GM12864 (cell line): ENCODE measurements around the gene ZNF79.
A peak's percentile ranks its signal among the peaks of the same experiment; 100 is the strongest.

Source experiments
- DNase-seq: peaks from one replicate; pipeline ENCODE4 v3.0.0-alpha.2; 2011; ENCODE audit warnings: low read depth
- H3K4me3 ChIP-seq: 2 replicates; pipeline ENCODE4 v1.5.1; 2011; ENCODE audit warnings: mild to moderate bottlenecking, low read depth, low read length, control low read depth
- TF ChIP-seq, protein P1 (sequence below): IDR thresholded peaks from 2 replicates; pipeline ENCODE4 v1.5.1; 2011; ENCODE audit warnings: low read depth, mild to moderate bottlenecking, moderate library complexity, low read length, control low read depth, inconsistent platforms; ENCODE audit errors: missing control alignments

Gene ZNF79

DNA sequence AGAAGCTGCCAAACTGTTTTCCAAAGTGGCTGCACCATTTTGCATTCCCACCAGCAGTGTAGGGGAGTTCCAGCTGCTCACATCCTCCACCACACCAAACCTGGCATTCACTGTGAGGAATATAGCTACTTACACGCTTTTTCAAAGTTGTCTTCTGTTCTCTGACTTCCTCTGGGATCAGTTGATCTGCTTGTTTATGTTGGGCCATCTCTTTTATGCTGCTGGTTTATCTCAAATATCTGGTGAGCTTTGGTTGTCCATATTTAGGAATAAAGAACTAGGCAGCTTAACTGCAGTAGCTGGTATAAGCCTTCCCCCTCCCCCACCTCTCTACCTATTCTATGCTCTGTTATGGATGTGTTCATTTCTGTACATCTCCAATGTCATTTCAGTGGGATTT, 8.5 kb upstream of the ZNF79 start:
- DNase-seq: no peak
- H3K4me3 ChIP-seq: no peak overlapping the region
- TF ChIP-seq, protein P1, sequence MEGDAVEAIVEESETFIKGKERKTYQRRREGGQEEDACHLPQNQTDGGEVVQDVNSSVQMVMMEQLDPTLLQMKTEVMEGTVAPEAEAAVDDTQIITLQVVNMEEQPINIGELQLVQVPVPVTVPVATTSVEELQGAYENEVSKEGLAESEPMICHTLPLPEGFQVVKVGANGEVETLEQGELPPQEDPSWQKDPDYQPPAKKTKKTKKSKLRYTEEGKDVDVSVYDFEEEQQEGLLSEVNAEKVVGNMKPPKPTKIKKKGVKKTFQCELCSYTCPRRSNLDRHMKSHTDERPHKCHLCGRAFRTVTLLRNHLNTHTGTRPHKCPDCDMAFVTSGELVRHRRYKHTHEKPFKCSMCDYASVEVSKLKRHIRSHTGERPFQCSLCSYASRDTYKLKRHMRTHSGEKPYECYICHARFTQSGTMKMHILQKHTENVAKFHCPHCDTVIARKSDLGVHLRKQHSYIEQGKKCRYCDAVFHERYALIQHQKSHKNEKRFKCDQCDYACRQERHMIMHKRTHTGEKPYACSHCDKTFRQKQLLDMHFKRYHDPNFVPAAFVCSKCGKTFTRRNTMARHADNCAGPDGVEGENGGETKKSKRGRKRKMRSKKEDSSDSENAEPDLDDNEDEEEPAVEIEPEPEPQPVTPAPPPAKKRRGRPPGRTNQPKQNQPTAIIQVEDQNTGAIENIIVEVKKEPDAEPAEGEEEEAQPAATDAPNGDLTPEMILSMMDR: no peak

DNA sequence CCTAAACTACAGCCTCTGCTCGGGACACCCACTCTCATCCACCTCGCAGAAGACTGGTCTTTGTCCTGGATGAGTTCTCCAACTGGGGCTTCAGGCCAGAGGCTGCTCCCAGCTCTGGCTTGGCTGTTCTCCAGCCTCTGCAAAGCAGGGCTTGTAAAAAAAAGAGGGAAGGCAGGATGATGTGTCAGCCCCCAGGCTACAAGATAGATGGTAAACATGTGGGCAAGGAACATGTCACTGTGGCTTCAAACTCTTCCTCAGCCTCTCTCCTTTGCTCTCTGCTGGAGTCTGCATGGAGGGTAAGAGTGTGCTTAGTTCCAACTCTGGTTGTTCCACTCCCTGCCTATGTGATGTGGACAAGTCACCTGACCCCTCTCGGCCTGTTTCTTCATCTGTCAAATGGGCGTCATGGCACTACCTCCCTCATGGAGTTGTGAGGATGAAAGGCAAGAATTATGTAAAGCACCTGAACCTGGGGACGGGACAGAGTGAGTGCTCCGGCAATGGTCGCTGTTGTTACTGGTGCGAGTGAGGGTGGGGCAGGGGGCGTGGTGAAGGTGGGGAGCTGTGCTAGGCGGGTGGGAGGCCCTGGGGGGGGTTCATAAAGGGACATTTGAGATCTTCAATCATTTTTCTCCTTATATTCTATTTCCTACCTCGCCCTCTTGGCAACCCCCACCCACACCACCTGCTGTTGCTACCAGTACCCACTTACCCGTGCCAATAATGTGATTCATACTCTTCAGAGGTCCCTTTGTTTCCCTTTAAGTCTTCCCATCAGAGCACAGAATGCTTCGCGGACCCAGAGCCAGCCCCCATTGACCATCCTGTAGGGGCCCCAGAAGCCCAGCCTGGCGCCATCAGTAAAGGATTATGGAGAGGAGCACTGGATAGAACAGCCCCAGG, 6.8 kb upstream of the ZNF79 start:
- DNase-seq: no peak
- H3K4me3 ChIP-seq: no peak overlapping the region

DNA sequence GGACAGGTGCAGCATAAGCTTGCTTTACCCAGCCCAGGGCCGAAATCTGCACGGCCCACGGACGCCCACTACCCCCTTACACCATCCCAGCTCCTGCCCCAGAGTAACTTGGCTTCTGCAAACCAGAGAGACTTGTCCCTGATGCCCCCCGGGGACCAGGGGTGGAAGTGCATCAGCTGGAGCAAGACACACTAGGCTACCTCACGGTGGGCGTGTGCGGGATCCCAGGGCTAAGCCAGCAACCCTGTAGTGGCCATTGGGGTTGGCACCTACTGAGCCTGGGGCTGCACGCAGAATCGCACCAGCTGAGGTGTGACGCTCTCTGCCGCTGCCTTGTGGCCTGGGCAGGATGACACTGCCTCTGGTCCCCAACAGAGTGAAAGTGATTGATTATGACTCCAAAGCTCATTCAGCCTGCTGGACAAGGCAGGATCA, 6.1 kb upstream of the ZNF79 start:
- DNase-seq: no peak
- H3K4me3 ChIP-seq: no peak overlapping the region
- TF ChIP-seq, protein P1: peak; percentile 69

More for the DNA sequence above, 6.8 kb upstream of the ZNF79 start:
- TF ChIP-seq, protein P1: no peak

DNA sequence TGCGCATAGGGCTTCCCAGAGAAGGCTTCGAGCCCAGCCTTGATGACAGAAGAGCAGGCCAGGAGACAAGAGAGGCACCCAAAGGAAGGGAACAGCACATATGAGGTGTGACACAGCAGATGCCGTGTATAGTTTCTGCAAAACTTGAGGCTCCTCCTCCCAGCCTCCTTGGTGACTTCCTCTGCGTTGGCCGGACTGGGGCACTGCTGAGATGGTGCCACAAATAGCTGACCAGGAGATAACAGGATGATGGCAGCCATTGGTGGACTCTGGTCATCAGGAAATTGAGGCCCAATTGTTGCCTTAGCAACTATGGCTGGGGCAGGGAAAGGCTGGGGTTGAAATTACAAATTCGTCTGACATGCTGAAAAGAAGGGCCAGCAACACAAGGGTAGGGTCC, 4.8 kb upstream of the ZNF79 start:
- TF ChIP-seq, protein P1: no peak
- DNase-seq: no peak
- H3K4me3 ChIP-seq: peak overlapping the region; percentile 58

DNA sequence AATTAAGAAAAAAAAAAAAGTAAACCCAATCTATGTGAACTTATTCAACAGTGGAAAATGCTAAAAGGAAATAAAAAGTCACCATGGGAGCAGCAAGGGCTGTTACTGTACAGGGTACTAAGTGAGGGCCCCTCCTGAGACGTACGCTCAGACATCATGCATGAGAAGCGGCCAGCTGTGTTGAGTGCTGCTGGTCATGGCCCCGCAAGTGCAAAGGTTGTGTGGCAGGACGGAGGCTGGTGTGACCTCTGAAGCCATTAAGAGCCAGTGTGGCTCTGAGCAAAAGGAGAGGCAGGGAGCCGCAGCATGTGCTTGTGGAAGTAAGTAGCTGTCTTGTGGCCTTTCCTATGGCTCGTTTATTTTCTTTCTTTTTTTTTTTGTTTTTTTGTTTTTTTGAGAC, 3.1 kb upstream of the ZNF79 start:
- TF ChIP-seq, protein P1: no peak
- H3K4me3 ChIP-seq: no peak overlapping the region
- no peak for DNase-seq

DNA sequence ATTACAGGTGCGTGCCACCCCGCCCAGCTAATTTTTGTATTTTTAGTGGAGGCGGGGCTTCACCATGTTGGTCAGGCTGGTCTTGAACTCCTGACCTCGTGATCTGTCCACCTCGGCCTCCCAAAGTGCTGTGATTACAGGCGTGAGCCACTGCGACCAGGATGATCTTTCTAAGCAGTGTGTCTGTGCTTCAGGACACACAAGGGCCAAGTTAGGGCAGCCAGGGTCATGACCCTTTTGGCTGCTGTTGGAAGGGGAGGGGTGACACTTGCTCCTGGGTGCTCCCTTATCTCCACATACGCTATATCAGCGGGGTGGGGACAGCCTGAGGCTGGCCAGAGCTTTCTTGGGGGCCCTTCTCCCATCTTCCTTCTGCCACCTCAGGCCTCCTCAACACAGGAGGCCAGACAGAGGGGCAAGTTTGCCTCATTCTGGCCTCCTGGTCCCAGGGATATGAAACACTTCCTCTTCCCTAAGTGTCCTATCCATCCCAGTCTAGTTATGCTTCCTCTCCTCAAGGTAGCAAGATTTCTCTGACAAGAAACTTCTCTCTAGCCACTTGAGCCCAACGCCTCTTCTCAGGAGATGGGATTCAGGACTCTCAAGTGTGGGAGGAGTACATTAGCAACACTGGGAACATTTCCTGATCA, 1.9 kb upstream of the ZNF79 start:
- TF ChIP-seq, protein P1: no peak
- DNase-seq: no peak
- no peak overlapping the region for H3K4me3 ChIP-seq

DNA sequence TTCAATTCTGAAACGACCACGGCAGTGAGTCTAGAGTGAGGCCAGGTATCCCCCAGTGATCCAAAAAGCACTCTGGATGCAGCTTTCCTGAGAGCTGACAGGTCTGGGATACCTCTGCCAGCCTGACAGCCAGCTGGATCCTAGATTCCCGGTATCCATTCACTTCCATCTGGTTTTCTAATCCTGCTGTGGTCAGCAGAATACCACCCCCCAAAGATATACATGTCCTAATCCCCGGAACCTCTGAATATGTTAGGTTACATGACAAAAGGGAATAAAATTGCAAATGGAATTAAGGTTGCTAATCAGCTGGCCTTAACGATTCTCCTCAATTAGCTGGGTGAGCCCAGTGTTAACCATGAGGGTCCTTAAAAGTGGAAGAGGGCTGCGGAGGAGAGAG, 1.4 kb upstream of the ZNF79 start:
- TF ChIP-seq, protein P1: no peak
- DNase-seq: no peak
- H3K4me3 ChIP-seq: peak overlapping the region; percentile 95
